Peyer's patch (tissue), 4 donors: ENCODE data around the gene BAG5. TPM values are rescaled to one million over a fixed set of nuclear protein-coding genes. Genes with fewer than 3 reads are reported as not detected.

Experiments
- DNase-seq, 3 donors: peaks; one replicate each; pipeline ENCODE4 v3.0.0-alpha.2; 2017 to 2019
- H3K27ac ChIP-seq, 4 donors: fragments of 200-600 bp; sonication (generic); one replicate each; pipeline ENCODE4 v1.5.1; 2016 to 2019
- H3K27me3 ChIP-seq, 2 donors: fragments of 200-600 bp; sonication (generic); one replicate each; pipeline ENCODE4 v1.5.1; 2019
- H3K36me3 ChIP-seq, 3 donors: fragments of 200-600 bp; sonication (generic); one replicate each; pipeline ENCODE4 v1.5.1; 2016 to 2019
- H3K4me1 ChIP-seq, 4 donors: fragments of 200-600 bp; sonication (generic); one replicate each; pipeline ENCODE4 v1.5.1; 2016 to 2019
- H3K4me3 ChIP-seq, 4 donors: fragments of 200-600 bp; sonication (generic); 1 replicate in 3 of 4; 2 replicates in 1 of 4; pipeline ENCODE4 v1.5.1; 2016 to 2019; ENCODE audit warnings: mild to moderate bottlenecking in 1 of 4
- H3K9me3 ChIP-seq, 4 donors: fragments of 200-600 bp; sonication (generic); one replicate each; pipeline ENCODE4 v1.5.1; 2016 to 2019; ENCODE audit warnings: mild to moderate bottlenecking in 1 of 4
- POLR2A ChIP-seq, 2 donors: fragments of 450-650 bp; IDR thresholded peaks; one replicate each; pipeline ENCODE4 v1.5.1; 2017; ENCODE audit warnings: antibody characterized with exemption in 2 of 2, mild to moderate bottlenecking in 2 of 2, moderate library complexity in 2 of 2
- total RNA-seq, 4 donors: library from RNA; depleted of rRNA; stranded (reverse); fragments of >200 nt; gene quantifications; one replicate each; pipeline ENCODE4 v1.1.0, GENCODE V29; 2016
- TF ChIP-seq, protein P1 (sequence below), 6 experiments: fragments of 450-650 bp in 4 of 6; fragments of 200-600 bp in 2 of 6; sonication (generic) in 1 of 6; IDR thresholded peaks; one replicate each; pipeline ENCODE4 v1.5.1; 2017 to 2019; ENCODE audit warnings: antibody characterized with exemption in 6 of 6, mild to moderate bottlenecking in 3 of 6, moderate library complexity in 1 of 6

BAG5 gene
- total RNA-seq, 4 donors from 2014 or later, result 18.0 to 38.0 (median 19.5) TPM

DNA sequence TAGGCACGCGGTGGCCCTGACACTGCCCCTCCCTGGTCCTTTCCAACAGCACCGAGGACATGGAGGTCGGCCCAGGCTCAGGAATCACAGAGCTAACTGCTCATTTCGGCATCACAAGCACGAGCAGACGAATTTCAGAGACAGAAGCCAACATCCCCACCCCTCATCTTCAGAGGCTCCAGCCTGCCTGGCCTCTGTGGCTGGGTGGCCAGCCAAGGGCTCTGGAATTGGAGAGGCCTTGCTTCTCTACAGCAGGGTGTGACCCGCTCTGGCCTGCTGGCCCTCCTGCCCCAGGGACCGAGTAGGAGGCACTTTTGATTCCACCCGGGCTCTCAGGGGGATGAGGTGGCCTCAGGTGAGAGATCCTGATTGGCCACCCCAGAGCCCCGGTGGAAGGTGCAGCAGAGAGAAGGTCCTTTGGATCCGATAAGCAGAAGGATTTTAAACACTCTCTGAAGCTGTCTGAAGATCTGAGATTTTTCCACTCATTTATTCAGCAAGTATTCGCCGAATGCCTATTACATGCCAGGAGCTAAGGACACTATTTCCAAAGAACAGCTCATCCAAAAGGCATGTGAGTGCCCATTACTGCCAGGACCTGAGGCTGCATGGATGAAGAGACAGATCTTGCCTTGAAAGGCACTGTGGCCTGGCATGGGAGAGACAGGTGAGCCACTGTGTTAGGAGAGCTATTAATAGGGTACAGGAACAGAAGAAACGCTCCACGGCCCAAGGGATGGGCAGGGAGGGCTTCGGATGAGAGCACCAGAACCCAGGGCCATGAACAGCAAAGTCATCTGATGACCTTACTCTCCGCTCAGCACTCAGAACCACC lies 10.2 kb downstream of the BAG5 start:
- no peak for TF ChIP-seq POLR2A (IDR thresholded peaks at IDR 0.05)
- TF ChIP-seq, protein P1, sequence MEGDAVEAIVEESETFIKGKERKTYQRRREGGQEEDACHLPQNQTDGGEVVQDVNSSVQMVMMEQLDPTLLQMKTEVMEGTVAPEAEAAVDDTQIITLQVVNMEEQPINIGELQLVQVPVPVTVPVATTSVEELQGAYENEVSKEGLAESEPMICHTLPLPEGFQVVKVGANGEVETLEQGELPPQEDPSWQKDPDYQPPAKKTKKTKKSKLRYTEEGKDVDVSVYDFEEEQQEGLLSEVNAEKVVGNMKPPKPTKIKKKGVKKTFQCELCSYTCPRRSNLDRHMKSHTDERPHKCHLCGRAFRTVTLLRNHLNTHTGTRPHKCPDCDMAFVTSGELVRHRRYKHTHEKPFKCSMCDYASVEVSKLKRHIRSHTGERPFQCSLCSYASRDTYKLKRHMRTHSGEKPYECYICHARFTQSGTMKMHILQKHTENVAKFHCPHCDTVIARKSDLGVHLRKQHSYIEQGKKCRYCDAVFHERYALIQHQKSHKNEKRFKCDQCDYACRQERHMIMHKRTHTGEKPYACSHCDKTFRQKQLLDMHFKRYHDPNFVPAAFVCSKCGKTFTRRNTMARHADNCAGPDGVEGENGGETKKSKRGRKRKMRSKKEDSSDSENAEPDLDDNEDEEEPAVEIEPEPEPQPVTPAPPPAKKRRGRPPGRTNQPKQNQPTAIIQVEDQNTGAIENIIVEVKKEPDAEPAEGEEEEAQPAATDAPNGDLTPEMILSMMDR (IDR thresholded peaks at IDR 0.05), result no peak
- Histone ChIP-seq H3K27ac (peak overlapping the region; percentile 14 to 81 (median 55)), H3K36me3 (no peaks in the 10 kb centered on the region)

DNA sequence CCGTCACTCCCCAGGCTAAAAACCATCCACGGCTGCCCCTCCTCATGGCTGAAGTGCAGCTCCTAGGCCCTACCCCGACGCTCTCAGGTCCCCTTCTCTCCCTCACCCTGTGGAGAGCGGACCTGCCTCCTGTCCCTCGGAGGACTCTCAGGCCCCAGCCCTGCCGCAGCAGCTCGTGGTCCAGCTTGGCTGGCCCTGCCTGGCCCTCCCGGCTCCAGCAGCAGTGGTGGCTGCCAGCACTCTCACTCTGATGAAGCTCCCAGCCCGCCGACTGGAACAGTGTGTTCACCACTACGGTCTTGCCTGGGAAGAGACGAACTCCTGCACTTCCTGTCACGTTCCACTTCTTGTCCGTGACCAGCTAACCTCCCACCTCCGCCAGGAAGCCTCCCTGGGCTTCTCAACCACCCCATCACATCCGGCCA lies 11.1 kb downstream of the BAG5 start:
- peaks cover 0 to 15% (median 3%) of the 10 kb centered on the region in 4 donors for H3K4me1 ChIP-seq
- H3K4me3 ChIP-seq, result no peak overlapping the region
- H3K36me3 ChIP-seq, result no peaks in the 10 kb centered on the region
- TF ChIP-seq, protein P1 (IDR thresholded peaks at IDR 0.05), result no peak
- TF ChIP-seq POLR2A (IDR thresholded peaks at IDR 0.05), result no peak
- H3K9me3 ChIP-seq, result no peaks in the 10 kb centered on the region
- H3K27ac ChIP-seq, result peak overlapping the region; percentile 14 to 81 (median 55)
- peak in 1 of 3 donors; percentile 56 for DNase-seq
- H3K27me3 ChIP-seq, result no peaks in the 10 kb centered on the region

More for the DNA sequence above, 10.2 kb downstream of the BAG5 start:
- no peak for DNase-seq
- H3K9me3 ChIP-seq, result no peaks in the 10 kb centered on the region
- no peaks in the 10 kb centered on the region for H3K27me3 ChIP-seq
- H3K4me3 ChIP-seq, result no peak overlapping the region
- peaks cover 0 to 17% (median 0%) of the 10 kb centered on the region in 4 donors for H3K4me1 ChIP-seq

DNA sequence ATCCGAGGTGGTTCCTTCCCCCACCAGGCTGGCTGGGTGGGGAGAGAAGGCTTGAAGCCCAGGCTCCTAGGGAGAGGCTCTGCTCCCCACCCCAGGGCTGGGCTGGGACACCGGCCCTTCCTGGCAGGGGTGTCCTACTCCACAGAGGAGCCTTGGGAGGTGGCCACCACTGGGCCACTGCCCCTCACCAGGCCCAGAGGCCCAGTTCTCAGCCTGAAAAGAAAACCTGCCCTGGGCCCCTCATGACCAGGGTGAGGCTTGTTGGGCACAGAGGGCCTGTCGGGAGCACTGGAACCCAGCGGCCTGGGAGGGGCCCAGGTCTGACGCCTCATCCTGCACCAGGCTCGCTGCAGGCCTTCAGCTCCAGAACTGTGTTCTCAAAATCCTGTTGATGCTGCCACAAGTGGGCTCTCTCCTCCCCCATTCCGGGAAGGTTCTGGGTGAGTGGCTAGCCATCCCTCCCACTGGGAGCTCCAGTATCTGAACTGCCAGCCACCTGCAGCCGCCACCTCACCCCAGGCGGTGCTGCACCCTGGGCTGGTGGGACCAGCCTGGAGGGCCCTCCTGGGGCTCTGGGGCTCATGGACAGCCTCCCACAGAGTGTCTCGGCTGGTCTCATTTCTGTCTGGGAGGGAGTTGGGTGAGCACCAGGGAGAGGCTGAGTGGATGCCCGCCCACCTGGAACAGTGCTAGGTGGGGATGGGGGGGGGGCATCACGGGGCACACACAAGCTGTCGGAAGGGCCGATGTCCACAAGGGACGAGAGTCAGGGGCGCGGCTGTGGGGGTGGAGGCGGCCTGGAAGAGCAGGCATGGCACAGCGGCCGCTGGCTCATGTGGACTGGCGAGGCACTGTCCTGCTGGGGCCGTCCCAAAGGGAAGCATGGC lies 11.8 kb downstream of the BAG5 start:
- Histone ChIP-seq H3K27ac (peak overlapping the region; percentile 13 to 81 (median 55)), H3K9me3 (no peaks in the 10 kb centered on the region), H3K36me3 (no peaks in the 10 kb centered on the region), H3K4me3 (no peak overlapping the region), H3K4me1 (peaks cover 0 to 15% (median 3%) of the 10 kb centered on the region in 4 donors), H3K27me3 (no peaks in the 10 kb centered on the region)
- TF ChIP-seq, protein P1 (IDR thresholded peaks at IDR 0.05), result no peak
- TF ChIP-seq POLR2A (IDR thresholded peaks at IDR 0.05), result no peak
- DNase-seq, result no peak

DNA sequence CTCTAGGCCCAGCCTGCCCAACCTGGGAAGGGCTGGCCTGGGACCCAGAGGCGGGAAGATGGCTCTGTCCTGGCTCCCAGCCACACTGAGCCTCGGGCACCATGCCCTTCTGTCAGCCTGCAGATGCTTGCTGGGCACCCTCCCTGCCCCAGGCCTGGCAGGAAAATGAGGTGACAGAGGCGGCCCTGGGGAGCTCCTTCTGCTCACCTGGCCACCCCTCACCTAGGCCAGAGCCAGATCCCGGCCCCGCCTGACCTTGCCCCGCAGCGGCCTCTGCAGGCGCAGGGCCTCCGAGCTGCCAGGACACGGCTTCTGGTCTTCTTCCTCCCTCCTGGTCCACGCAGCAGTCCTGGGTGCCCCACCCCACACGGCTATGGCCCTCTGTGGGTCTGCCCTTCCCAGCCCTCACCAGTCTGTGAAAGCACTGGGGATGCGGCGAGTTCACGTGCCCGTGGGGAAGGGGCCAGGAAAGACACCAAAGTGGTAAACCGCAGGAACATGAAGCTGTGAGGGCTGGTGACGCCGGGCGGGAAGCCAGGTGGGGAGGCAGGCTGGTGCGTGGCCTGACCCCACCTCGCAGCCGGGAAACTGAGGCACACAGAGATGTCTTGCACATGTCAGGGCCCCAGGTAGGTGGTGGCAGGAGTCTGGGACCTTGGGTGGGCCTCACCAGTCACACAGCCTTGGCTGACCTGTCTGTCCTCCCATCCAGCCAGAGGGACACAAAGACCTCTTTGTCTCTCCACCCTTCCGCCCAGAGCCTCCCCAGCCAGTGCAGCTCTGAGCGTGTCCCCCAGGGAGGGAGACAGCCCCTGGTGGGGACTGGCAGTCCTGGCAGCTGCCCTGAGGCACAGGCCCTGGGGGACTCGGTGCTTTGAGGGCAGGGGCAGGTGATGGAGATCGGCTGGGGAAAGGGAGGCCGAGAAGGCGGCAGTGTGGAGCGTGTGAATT lies 12.8 kb downstream of the BAG5 start:
- no peak overlapping the region for H3K4me3 ChIP-seq
- peaks cover 0 to 15% (median 3%) of the 10 kb centered on the region in 4 donors for H3K4me1 ChIP-seq
- no peak for TF ChIP-seq POLR2A (IDR thresholded peaks at IDR 0.05)
- TF ChIP-seq, protein P1 (IDR thresholded peaks at IDR 0.05), result no peak
- no peaks in the 10 kb centered on the region for H3K27me3 ChIP-seq
- H3K9me3 ChIP-seq, result no peaks in the 10 kb centered on the region
- DNase-seq, result no peak
- H3K36me3 ChIP-seq, result no peaks in the 10 kb centered on the region
- peak overlapping the region in 1 of 4 donors; percentile 81 for H3K27ac ChIP-seq
